ELF-1 (cell line): ENCODE measurements around the gene RGS18.
"Not testable (repeated sequence)": the region's sequence is repeated elsewhere in the genome, so short reads cannot be mapped to it uniquely, and the experiment has no call there.

Source experiments
- DNase-seq: peaks from one replicate; pipeline ENCODE4 v3.0.0-alpha.2; 2016; ENCODE audit warnings: low read depth, low spot score

The RGS18 gene, protein sequence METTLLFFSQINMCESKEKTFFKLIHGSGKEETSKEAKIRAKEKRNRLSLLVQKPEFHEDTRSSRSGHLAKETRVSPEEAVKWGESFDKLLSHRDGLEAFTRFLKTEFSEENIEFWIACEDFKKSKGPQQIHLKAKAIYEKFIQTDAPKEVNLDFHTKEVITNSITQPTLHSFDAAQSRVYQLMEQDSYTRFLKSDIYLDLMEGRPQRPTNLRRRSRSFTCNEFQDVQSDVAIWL

DNA sequence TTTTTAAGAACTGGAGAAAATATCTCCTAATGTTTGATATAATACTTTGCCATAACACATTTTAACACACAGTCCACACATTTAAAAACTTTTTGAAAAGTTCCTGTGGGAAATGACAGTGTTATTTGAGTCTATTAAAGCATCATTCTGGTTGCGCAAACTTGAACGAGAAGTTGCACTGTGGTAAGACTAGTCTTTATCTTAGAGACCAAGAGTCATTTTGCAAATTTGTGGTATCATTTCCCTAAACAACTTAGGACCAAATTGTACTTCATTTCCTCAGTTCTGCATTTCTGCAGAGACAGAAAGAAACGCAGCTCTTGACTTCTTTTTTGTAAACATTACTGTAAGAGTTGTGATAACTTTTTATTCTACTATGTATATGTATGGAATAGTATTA is at the start of gene RGS18:
RGS18 (plus strand) TSS at position 282 of the 400 bp plus-strand sequence. CDS start 176 bp downstream, outside the sequence.
- no peak for DNase-seq

DNA sequence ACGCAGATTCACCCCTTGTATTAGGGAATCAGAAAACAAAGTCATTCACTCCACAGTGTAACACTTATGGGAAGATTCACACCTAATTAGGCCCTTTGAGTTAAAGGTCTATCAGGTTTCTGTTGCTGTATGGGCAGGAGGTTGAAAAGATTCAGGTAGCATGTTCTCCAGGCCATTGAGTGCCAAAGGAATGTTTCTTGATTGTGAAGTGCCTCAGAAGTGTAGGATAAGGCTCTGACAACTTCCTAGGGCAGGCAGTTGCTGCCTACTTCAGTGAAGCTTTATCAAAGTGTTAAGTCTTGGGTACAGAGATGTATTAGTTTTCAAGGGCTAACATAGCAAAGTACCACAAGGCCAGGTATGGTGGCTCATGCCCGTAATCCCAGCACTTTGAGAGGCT is 48.7 kb upstream of the RGS18 start:
- no peak for DNase-seq

DNA sequence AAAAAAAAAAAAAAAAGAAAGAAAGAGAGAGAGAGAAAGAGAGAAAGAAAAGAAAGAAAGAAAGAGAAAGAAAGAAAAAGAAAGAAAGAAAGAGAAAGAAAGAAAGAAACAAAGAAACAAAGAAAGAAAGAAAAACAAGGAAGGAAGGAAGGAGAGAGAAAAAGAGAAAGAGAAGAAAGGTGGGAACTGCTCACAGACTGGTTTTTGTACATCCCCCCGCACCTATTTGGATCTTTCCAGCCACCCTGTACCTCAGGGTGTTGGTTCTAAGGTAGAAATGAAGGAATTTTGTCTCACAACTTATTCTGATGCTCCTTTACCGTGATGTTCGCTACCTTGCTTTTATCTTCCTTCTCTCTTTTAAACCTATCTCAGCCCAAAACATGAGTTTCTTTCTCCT is 43.3 kb upstream of the RGS18 start:
- DNase-seq = no peak

DNA sequence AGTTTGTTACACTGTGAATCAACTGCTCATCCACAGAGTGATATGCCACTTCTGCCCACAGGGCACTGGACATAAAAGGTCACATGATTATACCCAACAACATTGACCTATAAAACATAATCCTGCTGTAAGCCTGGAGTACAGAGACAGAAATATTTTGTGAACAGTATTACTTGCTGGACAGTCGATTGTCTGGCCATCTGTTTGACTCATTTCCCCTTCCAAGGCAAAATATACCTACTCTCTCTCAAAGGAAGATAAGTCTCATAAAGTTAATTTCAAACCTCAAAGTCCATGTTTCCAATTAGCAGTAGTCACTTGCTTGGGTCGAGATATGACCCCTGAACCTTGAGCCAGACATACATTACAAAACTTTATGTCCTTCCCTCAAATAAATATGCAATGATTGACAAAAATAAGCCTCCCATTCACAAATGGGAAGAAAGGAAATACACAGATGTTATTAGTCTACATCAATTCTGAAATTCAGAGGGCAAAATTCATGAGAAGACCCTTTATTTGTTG is 39.3 kb upstream of the RGS18 start:
- DNase-seq = no peak

DNA sequence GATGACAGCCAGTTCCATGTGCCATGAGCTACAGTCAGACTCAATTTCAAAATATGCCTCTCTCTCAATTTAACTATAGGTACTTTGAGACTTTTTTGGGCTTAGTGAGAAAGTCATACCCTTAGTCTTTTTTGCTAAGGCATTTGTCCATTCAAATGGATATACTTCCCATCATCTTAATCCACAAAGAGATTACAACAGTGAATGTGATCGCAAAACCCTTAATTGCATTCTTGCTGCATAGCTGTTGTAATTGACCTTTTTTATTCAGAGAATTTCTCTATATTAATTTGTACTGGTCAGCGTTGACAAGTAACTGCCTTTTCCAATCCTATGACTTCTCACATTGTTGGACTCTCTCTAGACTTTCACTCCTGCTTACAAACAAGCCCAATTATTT is 38.6 kb upstream of the RGS18 start:
- DNase-seq = no peak

DNA sequence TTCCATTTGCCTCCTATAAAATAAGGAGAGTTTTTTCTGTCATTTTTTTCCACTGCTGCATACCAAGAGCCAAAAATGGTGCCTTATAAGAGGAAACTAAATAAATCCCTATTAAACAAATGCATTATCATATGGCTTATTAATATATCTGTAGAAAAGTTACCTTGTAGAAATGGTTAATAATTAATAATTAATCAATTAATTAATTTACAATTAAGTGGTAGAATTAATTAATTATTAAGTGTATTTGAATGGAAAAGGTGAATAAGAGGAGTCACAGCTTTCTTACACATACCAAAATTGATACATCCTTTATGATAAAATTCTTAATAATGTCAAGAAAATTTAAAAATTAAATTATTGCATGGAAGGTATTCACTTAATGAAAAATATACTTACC is 35.6 kb upstream of the RGS18 start:
- DNase-seq = no peak

DNA sequence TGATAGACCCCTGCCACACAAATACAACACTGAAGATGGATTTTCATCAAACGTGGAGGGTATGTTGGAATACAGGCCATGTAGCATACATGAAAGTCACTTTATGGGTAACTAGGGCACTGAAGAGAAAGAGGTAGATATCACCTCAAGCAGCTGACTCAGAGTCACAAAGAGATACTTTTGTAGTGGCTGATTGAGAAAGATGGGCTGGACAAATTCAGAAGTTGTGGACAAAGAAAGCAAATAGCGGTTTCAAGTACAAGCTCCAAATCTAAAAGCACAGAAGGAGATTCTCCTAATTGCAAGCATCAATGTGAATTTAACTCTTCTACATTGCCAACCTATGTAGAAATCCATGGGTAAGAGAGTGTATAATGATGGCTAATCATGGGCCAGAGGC is 35.0 kb upstream of the RGS18 start:
- no peak for DNase-seq

DNA sequence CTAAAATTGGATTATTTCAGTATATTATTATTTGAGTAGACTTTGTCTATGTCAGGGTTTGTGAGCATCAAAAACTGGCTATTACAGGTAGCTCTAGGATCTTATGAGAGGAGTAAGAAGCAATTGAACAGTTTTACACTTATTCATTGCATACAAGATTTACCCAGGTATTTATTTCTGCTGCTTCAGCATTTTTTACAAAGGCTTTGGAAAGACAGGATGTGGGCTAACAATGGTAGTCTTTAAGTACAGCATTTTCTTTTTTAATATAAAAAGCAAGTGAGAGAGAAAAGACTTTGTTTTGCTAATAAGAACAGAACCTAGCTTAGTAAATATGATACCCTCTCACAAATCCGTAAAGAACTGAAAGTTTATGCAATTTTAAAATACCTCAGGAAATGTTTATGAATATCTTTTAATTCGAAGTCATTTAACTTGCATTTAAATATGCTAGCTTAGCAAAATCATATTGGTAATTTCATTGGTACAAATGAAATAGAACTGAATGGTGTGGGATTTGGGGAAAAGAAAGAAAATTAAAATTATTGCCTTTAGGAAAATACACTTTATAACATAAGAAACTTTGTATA is 32.1 kb upstream of the RGS18 start:
- DNase-seq = no peak

DNA sequence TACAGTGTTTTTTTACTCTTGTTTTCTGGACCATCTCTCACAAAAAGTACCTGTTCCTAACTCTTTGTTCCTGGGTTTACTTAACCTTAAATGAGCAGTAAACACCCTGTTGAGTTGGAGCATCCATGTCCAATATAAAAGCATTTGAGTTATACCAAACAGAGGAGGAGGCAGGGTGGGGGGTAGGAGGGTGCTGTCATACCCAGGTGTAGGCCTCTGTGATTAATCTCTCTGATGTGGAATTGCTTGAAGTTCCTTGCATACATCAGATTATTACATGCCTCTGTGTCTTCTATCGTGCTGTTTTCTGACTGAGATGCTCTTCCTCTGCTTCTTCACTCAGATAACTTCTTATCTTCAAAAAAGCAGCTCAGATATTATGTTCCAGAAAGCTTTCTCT is 28.1 kb upstream of the RGS18 start:
- no peak for DNase-seq

DNA sequence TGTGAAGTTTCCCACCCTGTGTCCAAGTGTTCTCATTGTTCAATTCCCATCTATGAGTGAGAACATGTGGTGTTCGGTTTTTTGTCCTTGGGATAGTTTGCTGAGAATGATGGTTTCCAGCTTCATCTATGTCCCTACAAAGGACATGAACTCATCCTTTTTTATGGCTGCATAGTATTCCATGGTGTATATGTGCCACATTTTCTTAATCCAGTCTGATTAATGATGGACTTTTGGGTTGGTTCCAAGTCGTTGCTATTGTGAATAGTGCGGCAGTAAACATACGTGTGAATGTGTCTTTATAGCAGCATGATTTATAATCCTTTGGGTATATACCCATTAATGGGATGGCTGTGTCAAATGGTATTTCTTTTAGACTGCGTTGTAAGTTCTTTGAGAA is 27.4 kb upstream of the RGS18 start:
- not testable (repeated sequence) for DNase-seq

DNA sequence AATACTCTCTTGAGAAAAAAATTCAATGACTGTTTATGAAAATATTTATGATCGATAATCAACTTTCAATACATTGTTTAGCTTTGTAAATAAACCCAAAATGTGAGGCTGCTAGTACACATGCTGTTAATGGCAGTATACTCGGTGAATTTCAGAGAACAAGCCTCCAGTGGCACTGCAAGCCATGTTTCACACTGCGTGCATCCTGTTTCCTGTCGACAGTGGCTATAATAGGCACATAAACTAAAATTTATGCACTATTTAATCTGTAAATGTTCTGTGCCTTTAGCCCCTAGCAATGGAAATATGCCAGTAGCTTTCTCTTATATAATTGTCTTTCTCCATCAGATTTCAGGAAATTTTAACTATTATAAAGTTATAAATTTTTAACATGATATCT is 26.3 kb upstream of the RGS18 start:
- DNase-seq = no peak

DNA sequence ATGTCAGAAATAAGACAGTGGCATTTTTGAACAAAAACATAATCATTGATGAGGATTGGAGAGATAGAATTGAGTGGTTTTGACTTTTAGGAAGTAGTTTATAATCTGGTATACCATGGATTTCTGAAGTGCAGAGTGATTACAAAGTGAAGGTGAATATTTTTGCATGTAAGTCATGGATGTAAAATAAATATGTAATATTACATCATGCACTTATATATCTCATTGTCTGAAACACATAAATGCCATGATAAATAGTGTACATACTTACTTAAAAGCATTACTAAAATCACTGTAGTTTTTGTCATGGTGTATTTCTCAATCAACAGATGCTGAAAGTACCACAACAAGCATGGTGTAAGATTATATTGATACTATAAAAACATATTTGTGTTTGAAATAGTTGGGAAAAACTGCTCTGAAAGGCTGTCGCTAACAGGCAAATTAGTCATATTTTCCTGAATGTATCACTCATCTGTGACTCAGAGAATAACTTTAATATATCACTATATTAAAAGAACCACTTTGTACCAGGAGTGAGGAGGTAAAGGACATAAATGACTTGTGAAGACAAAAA is 24.8 kb upstream of the RGS18 start:
- DNase-seq = no peak

DNA sequence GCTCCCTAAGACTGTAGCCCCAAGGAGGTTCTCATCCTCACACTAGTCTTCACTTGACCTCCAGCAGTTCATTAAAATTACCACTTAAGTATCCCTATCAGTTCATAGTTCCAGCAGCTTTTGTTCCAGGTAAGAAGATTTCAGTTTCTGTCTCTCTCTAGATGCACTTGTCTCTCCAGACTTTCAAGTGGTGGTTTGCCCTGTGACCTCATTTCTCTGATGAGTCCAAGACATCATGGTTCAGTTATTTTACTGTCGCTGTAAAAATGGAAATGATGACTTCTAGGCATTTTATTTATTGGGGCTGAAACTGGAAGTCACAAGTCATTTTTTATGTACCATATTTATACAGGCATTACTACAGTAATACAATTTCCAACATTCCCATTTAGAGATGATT is 17.9 kb upstream of the RGS18 start:
- DNase-seq = no peak

DNA sequence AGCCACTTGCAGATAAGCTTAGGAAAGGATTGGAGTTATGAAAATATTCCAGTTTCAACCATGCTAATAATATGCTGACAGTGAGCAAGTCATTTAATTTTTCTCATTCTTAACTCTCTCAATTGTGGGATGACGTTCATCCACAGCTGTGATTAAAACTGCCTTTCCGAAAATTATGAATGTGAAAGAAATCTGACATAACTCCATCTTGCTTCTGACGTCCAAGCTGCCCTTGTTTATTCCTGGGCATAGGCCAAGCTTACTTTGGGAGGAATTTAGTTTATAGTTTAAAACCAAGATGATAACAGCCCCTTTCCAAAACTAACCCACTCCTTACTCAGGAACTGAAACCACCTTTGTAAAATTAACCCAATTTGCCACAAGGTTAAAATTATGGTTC is 11.0 kb upstream of the RGS18 start:
- DNase-seq = no peak

DNA sequence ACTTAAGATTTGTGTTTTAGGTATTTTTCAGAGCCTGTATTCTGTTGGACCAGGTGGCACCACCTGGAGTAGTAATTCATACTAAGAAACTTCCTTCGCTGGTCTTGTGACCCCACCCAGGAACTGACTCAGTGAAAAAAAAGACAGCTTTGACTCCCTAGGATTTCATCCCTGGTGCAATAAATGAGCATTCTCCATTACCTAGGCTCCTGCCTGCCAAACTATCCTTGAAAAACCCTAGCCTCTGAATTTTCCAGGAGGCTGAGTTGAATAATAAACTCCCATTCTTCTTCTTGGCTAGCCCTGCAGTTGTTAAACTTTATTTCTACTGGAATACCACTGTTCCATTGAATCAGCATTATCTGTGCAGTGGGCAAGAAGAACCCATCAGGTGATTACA is 10.6 kb upstream of the RGS18 start:
- no peak for DNase-seq

DNA sequence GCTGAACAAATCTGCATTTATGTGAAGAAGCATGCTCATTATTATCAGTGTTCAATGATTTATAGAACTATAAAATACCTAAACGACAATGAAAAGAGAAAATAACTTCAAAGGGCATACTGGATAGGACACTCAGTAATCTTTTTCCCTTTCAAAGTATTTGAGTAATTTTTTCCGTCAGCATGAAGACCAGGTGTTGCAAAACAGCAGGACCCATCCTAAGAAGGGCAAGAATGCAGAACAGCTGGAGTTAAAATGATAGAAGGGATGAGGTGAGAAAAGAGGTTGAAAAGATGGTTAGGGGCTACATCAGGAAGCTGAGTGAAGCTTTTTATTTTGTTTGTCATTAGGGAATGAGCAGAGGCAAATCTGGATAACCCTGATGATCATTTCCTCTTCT is 7.1 kb upstream of the RGS18 start:
- no peak for DNase-seq

DNA sequence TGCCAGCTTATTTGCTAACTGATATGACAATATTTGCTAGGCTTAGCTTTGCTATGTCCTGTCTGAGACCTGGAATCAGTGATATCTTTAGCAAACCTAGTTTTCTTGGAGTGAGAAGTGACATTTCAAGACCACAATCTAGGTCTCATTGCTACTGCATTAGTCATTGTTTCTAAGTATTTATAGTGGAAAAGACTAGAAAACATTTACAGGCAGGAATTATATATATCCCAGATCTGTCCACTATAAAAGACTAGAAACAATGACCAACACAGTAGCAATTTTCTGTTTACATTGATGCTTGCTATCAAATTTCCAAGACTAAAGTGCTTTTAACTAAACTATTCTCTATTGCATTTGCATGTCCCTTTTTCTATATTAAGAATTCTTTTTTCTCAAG is 5.0 kb upstream of the RGS18 start:
- no peak for DNase-seq

DNA sequence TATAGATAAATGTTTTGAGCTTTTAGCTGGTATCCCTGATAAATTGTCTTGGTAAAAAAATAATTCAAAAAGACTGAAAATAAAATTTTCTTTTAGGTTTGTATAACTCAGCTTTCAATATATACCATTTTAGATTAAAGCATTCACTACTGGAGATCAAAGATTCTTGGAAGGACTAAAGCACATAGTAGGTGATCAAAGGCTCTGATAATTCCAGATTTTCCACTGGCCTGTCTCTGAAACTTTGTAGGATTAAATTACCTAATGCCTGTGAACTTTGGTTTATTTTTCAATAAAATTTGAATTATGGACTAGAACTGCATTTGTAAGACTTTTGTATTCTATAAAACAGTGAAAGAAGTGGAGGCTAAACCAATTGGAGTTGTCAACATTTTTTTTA is 1.2 kb upstream of the RGS18 start:
- DNase-seq = no peak

DNA sequence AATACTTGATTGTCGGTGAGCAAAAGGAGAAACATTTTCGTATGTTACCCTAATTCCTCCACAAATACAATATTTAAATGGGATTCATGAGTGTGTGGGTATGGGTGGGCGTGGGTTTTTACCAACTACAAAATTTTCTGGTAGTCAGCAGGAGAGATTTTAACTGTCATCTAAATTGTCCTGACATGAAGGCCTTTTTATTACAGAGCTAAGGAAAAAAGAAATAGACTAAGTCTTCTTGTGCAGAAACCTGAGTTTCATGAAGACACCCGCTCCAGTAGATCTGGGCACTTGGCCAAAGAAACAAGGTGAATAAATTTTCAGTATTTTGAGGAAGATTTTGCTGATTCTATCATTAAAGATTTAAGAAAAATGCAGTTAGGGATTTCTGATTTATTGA is 752 bp downstream of the RGS18 start:
- DNase-seq = no peak

DNA sequence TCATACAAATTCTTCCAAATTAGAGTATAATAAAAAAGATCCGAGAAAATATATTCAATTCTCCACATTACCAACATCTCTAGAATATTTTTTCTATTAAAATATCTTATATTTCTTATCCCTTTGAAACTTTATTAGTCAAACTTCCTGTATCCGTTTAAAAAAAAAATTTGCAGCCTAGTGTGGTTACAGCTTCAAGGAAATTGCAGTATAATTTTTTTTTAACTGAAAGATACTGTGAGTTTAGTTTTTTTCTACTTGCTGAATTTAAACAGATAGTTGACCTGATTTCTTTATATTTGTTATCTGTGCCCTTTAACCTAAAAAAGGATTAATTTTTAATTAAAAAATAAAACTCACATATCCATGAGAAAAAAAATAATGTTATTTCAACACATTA is 1.5 kb downstream of the RGS18 start:
- no peak for DNase-seq

DNA sequence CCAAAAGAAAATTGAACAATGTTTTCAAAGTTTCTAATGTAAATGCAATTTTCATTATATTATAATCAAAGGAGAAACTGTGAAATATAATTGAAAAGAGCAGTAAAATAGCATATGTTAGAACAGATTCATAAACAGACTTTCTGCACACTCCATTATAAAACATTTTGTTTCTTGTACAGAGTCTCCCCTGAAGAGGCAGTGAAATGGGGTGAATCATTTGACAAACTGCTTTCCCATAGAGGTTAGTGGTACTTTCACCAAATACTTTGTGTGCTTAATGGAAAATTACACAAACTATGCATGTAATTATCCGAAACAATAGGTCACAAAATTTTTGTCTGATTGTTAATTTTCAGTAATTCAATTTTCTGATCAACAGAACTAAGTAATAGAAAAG is 1.9 kb downstream of the RGS18 start:
- DNase-seq = no peak

DNA sequence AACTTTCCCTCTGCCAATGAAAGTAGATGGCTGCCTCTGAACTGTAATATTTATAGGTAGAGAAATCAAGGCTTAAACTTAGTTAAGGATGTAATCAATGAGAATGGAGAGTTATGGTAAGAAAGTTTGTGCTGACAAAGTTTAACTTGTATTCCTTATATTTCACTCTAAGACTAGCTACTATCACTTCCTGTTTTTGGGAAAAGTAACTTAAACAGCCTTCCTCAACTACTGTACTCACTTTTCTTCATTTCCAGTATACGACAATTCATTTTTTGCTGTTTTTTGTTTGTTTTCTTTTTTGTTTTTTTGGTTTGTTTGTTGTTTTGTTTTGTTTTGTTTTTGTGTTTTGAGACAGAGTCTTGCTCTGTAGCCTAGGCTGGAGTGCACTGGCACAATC is 3.7 kb downstream of the RGS18 start:
- DNase-seq = no peak

DNA sequence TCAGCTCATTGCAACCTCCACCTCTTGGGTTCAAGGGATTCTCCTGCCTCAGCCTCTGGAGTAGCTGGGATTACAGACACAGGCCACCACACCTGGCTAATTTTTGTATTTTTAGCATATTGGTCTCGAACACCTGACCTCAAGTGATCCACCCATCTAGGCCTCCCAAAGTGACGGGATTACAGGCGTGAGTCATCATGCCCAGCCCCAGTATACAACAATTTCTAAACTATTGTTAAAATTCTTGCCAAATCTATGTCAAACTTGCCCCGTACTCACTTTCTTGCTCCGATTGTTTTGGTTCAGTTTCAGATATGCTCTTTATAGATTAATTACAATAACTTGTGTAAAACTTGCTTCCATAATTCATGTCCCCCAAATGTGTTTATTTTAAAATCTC is 4.1 kb downstream of the RGS18 start:
- no peak for DNase-seq
